ENCODE measurements around the gene DRAXIN.
A peak's percentile ranks its signal among the peaks of the same experiment; 100 is the strongest.

DRAXIN gene

DNA sequence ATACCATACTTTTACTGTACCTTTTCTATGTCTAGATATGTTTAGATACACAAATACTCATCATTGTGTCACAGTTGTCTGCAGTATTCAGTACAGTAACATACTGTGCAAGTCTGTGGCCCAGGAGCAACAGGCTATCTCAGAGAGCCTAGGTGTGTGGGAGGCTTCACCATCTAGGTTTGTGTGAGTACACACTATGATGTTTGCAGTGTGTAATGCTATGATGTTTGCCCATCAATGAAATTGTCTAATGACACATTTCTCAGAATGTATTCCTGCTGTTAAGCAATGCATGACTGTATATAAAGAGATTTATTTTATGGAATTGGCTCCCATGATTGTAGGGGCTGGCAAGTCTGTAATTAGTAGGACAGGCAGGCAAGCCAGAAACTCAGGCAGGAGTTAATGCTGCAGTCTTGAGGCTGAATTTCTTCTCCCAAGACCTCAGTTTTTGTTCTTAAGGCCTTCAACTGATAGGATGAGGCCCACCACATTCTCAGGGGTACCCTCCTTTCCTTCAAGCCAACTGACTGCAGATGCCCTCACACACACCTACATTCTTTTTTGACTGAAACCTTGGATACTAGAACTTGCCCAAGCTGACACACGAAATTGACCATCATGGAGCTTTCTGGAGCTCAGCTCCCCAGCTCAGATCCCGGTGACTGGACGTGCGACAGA, 36.8 kb downstream of the DRAXIN start:
- TF ChIP-seq, protein P1, sequence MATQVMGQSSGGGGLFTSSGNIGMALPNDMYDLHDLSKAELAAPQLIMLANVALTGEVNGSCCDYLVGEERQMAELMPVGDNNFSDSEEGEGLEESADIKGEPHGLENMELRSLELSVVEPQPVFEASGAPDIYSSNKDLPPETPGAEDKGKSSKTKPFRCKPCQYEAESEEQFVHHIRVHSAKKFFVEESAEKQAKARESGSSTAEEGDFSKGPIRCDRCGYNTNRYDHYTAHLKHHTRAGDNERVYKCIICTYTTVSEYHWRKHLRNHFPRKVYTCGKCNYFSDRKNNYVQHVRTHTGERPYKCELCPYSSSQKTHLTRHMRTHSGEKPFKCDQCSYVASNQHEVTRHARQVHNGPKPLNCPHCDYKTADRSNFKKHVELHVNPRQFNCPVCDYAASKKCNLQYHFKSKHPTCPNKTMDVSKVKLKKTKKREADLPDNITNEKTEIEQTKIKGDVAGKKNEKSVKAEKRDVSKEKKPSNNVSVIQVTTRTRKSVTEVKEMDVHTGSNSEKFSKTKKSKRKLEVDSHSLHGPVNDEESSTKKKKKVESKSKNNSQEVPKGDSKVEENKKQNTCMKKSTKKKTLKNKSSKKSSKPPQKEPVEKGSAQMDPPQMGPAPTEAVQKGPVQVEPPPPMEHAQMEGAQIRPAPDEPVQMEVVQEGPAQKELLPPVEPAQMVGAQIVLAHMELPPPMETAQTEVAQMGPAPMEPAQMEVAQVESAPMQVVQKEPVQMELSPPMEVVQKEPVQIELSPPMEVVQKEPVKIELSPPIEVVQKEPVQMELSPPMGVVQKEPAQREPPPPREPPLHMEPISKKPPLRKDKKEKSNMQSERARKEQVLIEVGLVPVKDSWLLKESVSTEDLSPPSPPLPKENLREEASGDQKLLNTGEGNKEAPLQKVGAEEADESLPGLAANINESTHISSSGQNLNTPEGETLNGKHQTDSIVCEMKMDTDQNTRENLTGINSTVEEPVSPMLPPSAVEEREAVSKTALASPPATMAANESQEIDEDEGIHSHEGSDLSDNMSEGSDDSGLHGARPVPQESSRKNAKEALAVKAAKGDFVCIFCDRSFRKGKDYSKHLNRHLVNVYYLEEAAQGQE (IDR thresholded peaks at IDR 0.05; ENCODE audit: low read depth): no peak
- TF ChIP-seq YY1 (IDR thresholded peaks at IDR 0.05; ENCODE audit: low read depth): no peak
- TF ChIP-seq ZBTB7A (IDR thresholded peaks at IDR 0.05; ENCODE audit: low read depth): no peak
- no peak for TF ChIP-seq EGR1 (IDR thresholded peaks at IDR 0.05)
- no peak for TF ChIP-seq CREB1 (IDR thresholded peaks at IDR 0.05; ENCODE audit: low read depth)
- TF ChIP-seq NFIC (IDR thresholded peaks at IDR 0.05): no peak
- no peak for TF ChIP-seq FOXM1 (IDR thresholded peaks at IDR 0.05; ENCODE audit: borderline replicate concordance, low read depth)
- no peak for TF ChIP-seq TAF1 (IDR thresholded peaks at IDR 0.05; ENCODE audit: low read depth)
- TF ChIP-seq TCF12 (IDR thresholded peaks at IDR 0.05; ENCODE audit: low read depth): no peak
- TF ChIP-seq RAD21 (IDR thresholded peaks at IDR 0.05; ENCODE audit: low read depth): no peak
- no peak for TF ChIP-seq CEBPB (IDR thresholded peaks at IDR 0.05)
- TF ChIP-seq EP300 (IDR thresholded peaks at IDR 0.05; ENCODE audit: borderline replicate concordance): no peak
- TF ChIP-seq, protein P2, sequence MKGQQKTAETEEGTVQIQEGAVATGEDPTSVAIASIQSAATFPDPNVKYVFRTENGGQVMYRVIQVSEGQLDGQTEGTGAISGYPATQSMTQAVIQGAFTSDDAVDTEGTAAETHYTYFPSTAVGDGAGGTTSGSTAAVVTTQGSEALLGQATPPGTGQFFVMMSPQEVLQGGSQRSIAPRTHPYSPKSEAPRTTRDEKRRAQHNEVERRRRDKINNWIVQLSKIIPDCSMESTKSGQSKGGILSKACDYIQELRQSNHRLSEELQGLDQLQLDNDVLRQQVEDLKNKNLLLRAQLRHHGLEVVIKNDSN (IDR thresholded peaks at IDR 0.05): no peak
- TF ChIP-seq, protein P3, sequence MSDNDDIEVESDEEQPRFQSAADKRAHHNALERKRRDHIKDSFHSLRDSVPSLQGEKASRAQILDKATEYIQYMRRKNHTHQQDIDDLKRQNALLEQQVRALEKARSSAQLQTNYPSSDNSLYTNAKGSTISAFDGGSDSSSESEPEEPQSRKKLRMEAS (IDR thresholded peaks at IDR 0.05): no peak
- TF ChIP-seq TEAD4 (IDR thresholded peaks at IDR 0.05): no peak

GRCh38 chr1:11729155-11729497, 37.6 kb downstream of the DRAXIN start:
- TF ChIP-seq CEBPB (IDR thresholded peaks at IDR 0.05) (0 out of 2 replicates have a peak, but pooled peaks have one; percentile 24), YY1 (IDR thresholded peaks at IDR 0.05; ENCODE audit: low read depth) (no peak)

DNA sequence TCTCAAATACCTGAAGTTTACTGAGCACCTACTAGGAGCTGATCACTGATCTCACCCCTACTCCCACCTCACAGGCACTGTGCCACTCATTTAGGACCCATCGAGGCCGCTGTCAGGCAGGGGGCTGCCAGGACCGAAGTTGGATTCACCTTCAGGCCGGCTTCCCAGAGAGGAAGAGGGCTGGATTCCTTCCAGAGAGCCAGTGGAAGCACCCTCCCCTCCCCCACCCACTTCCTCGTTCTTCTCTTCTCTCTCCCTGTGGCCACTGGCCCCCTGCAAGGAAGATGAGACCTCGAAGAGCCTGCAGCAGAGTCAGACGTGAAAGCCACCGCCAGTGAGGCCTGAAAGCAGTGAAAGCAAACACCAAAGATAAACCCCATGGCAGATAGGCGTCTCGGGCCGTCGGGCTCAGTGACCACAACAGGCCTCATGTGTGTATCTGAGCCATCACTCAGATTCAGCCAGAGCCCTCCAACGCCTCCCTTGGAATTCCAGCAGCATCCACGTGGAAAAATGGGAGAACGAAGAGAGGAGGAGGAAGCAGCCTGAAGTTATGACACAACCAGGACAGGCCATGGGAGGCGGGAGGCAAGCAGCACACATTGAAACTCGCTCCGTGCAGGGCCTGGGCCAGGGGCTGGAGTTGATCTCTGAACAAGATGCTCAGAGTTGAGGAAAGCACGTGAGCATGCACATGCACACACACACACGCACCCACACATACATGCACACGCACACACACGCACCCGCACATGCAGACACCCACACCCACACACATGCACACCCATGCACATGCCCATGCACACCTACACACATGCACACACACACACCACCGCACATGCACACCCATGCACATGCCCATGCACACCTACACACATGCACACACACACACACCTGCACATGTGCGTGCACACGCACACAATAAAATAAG, 38.3 kb downstream of the DRAXIN start:
- TF ChIP-seq FOXM1 (IDR thresholded peaks at IDR 0.05; ENCODE audit: borderline replicate concordance, low read depth) (no peak), TAF1 (IDR thresholded peaks at IDR 0.05; ENCODE audit: low read depth) (no peak)
- TF ChIP-seq, protein P3 (IDR thresholded peaks at IDR 0.05): no peak

DNA sequence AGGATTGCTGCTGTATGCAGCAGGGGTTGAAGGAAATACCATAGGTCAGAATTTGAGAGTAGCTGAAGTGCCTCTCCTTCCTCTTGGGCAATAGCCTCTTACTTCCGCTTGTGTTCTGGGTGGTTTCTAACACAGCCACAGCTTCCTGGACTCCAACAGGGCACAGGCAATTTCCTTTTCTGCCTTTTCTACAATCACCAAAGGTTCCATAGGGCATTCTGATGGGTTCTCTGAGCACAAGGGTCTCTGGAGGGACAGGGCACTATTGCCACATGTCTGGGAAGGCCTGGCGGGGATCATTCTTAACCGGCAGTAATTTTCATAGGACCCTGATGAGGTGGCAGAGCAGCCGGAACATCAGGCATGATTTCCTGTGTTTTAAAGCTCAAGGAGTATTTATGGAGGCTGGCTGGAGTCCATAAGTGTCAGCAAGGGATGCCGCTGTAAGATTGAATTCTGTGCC, 39.0 kb downstream of the DRAXIN start:
- TF ChIP-seq RAD21 (IDR thresholded peaks at IDR 0.05; ENCODE audit: low read depth) (no peak), CEBPB (IDR thresholded peaks at IDR 0.05) (0 out of 2 replicates have a peak, but pooled peaks have one; percentile 37)
- TF ChIP-seq, protein P1 (IDR thresholded peaks at IDR 0.05; ENCODE audit: low read depth): no peak

- TF ChIP-seq NFIC (IDR thresholded peaks at IDR 0.05): no peak
- TF ChIP-seq, protein P1 (IDR thresholded peaks at IDR 0.05; ENCODE audit: low read depth): no peak
- TF ChIP-seq TAF1 (IDR thresholded peaks at IDR 0.05; ENCODE audit: low read depth): no peak
- TF ChIP-seq CREB1 (IDR thresholded peaks at IDR 0.05; ENCODE audit: low read depth): no peak
- no peak for TF ChIP-seq FOXM1 (IDR thresholded peaks at IDR 0.05; ENCODE audit: borderline replicate concordance, low read depth)
Observed at GRCh38 chr1:11731691-11732283, 40.3 kb downstream of the DRAXIN start.

All from Ishikawa (cell line).